GM15510 (cell line): ENCODE data around the gene BAIAP2L1.

ENCODE experiments used
- POLR2A ChIP-seq: IDR thresholded peaks from 3 replicates; pipeline ENCODE4 v1.6.1; 2011; ENCODE audit warnings: borderline replicate concordance; ENCODE audit not compliant: insufficient read length; ENCODE audit errors: extremely low read depth

Gene BAIAP2L1

GRCh38 chr7:98285157-98286092 is 115.5 kb downstream of the BAIAP2L1 start:
- no peak for TF ChIP-seq POLR2A

DNA sequence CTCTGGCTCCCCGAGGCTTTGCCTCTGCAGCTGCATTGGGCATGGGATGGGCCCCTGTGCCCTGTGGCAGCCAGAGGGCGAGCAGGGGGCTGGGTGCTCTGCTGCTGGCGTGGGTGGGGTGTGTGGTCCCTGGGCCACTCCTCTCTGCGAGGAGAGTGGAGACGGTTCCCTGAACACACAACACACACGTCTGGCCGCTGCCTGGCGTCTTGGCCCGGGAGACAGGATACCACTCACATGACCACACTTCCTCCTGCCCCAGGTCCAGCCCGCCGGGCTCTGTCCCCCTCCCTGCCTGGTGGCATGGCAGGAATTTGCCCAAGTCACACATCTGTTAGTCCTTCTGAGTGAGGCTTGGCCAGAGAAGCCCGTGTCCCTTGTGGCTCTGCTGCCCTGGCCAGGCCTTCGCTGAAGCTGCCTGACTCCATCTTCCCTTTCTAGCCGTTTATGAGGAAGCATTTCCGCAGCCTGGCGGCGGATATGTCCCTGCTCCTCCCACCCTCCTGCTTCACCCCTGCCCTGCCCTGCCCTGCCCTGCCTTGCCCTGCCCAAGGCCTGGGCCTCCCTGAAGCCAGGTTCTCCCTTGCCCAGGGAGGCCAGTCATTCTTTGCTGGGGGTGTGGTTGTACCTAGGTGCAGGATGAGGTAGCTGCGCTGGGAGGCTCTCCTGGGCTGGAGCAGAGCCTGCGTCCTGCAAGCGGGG is 116.4 kb downstream of the BAIAP2L1 start:
- TF ChIP-seq POLR2A: no peak

DNA sequence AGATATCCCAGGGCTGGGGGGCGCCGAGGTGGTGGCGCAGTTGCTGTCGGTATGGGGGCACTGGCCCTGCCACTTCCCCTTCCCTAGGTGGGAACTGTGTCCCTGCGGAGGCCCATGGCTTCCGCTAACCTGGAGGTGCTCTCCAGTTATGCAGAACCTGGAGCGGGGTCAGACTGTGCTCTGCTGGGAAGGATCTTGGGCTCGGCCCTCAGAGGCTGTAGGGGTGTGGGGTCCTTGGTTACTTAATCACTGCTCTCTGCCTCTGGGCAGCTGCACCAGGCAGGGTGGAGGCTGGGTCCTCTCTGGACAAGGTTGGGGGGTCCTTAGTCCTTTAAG is 117.0 kb downstream of the BAIAP2L1 start:
- TF ChIP-seq POLR2A: no peak

GRCh38 chr7:98283127-98283886 is 117.6 kb downstream of the BAIAP2L1 start:
- no peak for TF ChIP-seq POLR2A

- no peak for TF ChIP-seq POLR2A
Observed at GRCh38 chr7:98282703-98283102, 118.2 kb downstream of the BAIAP2L1 start.

DNA sequence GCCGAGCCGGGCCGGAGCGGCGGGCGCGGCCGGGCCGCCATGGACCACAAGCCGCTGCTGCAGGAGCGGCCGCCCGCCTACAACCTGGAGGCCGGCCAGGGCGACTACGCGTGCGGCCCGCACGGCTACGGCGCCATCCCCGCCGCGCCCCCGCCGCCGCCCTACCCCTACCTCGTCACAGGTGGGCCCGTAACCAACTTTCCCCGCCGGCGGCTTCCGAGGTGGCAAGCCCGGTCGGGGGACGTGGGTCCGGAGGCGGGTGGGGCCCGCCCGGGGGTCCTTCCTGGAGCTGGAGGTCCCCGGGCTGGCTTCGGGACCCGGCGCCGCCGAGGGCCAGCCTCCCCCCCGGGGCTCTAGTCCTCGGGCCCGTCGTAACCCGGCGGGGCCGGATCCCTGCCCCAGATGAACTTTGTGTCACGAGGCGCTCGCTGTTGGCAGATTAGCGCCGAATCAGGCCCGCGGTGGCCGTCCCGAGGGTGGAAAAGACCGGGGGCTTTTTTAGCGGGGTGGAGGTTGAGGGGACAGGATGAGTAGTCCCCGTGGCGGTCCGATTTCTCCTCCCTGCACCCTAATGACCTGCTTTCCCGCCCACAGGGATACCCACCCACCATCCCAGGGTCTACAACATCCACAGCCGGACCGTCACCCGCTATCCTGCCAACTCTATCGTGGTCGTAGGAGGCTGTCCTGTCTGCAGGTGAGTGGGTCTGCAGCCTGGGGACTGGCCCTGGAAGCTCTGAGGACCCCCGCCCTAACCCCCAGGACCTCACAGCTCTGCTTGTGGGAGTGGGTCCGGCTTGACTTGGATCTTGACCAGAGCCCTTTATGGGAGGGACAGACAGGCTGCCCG is 118.9 kb downstream of the BAIAP2L1 start:
- TF ChIP-seq POLR2A: no peak

GRCh38 chr7:98280791-98281756 is 119.8 kb downstream of the BAIAP2L1 start, which contains the start of gene BRI3:
TSS of gene BRI3 (plus strand) at chr7:98281686. CDS start at chr7:98281796, 110 bp downstream.
- TF ChIP-seq POLR2A: peak; percentile 71

- TF ChIP-seq POLR2A: no peak
Observed at GRCh38 chr7:98280296-98280695, 120.6 kb downstream of the BAIAP2L1 start.

- TF ChIP-seq POLR2A: no peak
Observed at GRCh38 chr7:98278936-98279335, 122.0 kb downstream of the BAIAP2L1 start.

DNA sequence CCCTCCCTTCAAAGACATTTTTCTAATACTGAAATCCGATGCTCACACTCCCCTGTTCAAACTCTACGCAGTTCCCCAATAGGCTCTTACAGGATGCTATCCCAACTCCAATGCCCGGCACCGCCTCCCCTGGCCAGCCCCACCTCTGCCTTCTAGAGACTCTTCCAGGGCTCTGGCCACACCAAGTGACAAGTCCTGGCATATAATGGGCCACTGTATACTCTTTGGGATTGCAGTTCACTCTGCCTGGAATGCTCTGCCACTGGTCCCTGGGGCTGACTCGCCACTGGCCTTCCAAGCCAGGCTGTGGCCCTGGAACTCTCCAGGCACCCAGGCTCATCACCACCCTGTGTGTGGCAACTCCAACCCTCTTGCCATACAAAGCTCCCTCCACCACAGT is 122.5 kb downstream of the BAIAP2L1 start:
- TF ChIP-seq POLR2A: no peak

GRCh38 chr7:98276241-98276761 is 124.6 kb downstream of the BAIAP2L1 start:
- TF ChIP-seq POLR2A: no peak

- TF ChIP-seq POLR2A: no peak
Observed at GRCh38 chr7:98267303-98267702, 133.6 kb downstream of the BAIAP2L1 start.

DNA sequence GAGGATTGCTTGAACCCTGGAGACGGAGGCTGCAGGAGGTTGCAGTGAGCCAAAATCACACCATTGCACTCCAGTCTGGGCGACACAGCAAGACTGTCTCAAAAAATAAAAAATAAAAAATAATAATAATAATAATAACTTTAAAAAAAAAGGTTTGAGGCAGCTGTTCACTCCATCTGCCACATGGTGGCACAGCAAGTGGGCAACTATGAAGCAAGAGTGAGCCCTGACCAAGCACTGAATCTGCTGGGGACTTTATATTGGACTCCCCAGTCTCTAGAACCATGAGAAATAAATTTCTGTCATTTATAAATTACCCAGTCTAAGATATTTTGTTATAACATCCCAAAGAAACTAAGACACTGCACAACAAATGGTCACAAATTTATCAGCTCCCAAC is 134.1 kb downstream of the BAIAP2L1 start:
- TF ChIP-seq POLR2A: no peak
